A172 (cell line): ENCODE measurements around the gene RAB29. TPM values are rescaled to one million over a fixed set of nuclear protein-coding genes. Genes with fewer than 3 reads are reported as not detected.

Source experiments
- DNase-seq: peaks from one replicate; pipeline ENCODE4 v3.0.0-alpha.2; 2015; ENCODE audit warnings: low spot score
- total RNA-seq: library from RNA; depleted of rRNA; stranded (reverse); fragments of >200 nt; shearing (Covaris generic); gene quantifications from 2 replicates; pipeline ENCODE4 v1.2.3, GENCODE V29; 2014

Gene RAB29
- total RNA-seq, 1 experiment from 2014 or later = 29.8 TPM

GRCh38 chr1:205794011-205794730 is 18.9 kb upstream of the RAB29 start:
- DNase-seq = no peak

DNA sequence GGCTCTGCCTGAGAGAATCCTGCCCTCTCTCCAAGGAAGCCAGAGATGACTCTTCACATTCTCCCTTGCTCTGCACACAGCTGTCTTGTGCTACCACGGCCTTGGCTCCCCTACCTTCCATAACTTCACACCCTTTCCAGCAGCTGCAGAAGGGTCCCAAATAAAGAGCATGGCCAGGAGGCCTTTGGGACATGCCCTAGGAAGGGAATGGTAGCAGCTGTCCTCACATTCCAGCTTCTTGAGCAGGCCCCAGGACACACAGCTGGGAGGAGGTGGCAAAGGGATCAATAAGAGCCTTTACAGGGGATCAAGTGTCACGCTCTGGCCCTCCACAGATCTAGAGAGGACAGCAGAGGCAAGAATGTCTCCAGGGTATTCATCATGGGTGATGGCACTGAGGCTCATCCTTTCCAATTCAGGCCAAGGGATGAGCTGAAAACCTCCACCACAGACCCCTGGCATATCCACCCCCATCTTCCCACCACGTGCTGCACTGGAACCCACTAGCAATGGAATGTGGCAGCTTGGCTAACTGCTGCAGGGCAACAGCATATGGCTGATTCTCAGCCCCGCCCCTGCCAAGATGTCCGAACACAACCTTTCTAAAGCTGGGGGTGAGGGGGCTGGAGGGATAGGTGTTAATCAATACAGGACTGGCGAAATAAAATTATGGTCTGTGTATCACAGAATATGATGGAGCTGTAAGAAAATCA is 17.8 kb upstream of the RAB29 start:
- no peak for DNase-seq

- no peak for DNase-seq
These were observed 17.2 kb upstream of the RAB29 start for GRCh38 chr1:205792481-205792881.

DNA sequence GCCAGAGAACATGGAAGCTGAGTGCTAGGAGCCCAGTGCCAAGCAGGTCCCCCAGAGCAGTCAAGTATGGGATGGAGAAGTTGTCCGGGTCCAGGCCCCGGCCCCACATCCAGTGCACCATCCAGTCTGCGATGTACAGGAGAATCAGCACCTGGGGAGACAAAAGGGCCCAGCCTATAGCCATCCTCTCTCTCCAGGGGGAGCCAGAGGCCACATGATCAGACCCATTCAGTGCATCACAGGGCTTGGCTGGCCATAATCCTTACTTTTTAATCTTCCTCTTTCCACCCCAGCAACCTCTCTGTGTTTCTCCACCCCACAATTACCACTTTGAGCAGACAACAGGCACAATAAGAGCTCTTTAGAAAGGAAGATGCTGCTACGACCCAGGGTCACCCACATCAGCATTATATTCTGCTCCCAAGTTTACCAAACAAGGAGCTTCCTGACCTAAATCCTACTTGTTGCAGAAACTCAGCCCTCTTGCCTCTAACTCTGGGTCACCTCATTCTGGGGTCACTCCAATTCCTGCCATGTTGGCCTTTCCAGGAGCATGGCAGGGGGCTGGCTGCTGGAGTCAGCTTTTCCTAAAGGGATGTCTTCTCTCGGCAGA is 16.4 kb upstream of the RAB29 start:
- peak; percentile 72 for DNase-seq

DNA sequence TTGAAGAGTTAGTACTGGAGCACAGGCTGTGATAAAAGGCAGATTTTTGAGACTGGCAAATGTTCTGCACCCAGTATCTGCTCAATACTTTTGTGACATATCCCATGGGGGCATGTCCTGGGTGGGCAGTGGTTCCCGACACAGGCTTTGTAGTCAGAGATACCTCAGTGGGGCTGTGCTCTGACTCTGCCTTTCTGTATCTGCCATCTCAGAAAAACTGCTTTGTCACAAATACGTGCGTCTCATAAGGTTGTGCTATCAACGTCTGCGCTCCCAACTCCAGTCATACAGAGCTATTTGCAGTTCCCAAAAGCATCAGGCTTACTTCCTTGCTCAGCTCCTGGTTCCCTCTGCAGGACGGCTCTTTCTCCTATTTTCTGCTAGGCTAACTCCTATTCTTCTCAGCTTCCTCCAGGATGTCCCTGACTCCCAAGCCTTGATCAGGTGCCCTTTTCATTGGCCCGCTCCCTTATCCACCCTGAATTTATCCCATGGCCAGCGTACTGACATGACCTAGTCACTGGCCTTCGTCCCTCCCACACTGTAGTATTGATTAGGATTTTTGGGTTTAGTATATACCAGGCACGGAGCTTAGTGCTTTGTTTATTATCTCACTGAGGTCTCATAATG is 12.1 kb upstream of the RAB29 start:
- no peak for DNase-seq

DNA sequence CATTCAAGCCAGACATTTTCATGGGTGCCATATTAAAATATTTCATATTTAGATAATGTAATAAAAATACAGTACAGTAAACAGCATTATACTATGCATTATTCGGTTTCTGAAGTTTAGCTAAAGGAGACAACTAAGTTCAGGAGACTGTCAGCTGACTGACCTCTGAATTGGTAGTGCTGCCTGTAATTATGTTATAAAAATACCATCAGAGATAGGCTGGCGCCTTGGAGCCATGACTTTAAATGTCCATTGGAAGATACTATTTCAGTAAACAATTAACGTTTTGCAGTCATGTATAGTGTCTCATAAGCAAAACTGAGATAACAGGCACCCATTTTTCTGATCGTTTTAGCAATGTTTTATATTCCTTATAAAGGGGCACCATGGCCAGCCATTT is 11.3 kb upstream of the RAB29 start:
- DNase-seq = no peak

- no peak for DNase-seq
These were observed 10.2 kb upstream of the RAB29 start for GRCh38 chr1:205785446-205785845.

- DNase-seq = no peak
These were observed 8.6 kb upstream of the RAB29 start for GRCh38 chr1:205783904-205784303.

DNA sequence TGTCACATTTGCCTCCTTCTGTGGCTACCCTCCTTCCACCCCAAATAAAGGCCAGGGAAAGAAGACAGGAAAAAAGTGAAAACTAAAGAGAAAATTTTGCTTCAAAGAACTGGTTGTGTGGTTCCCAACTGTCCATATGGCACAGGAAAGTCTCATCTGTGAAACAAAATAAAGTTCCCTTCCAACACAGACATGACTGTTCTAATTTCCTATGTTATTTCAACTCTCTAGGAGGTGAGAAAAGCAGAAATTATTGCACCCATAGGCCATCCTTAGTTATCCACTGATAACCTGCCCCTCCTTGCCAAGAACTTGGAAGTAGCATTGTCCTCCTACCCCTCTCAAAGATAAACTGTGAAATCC is 8.1 kb upstream of the RAB29 start:
- no peak for DNase-seq

DNA sequence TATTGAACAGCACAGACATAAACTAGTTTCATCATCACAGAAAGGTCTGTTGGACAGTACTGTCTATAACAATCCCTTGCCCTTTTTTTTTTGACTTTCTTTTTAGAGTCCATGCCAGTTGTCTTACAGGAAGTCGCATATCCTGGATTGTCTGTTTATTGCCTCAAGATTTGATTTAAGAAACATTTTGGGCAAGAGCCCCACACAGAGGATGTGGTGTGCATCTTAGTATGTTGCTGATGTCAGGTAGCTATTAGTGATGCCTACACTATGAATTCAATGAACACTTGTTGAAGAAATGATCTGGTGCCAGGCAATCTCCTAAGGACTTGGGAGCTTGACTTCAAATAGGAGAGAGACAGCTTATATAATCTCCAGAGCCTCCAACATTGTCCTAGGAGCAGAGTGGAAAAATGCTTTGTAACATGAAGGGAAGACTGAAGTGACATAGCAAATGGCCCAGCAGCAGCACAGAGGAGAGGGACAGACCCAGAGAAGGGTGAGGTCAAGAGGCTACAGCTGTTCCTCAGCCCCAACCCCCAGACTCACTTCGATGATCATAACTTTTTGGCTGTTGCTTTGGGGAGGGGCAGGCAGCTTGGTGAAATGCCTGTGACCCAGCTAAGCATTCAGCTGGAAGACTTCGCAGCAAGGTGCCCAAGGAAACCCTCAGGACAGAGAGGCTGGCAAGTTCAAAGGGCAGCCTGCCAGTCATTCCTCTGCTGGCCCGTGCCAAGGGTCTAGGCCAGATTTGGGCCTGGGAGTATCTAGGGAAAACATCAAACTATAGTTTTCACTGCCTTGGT is 7.5 kb upstream of the RAB29 start:
- no peak for DNase-seq

- DNase-seq = no peak
These were observed 5.1 kb upstream of the RAB29 start for GRCh38 chr1:205780335-205780734.

GRCh38 chr1:205777994-205778393 is 2.7 kb upstream of the RAB29 start:
- DNase-seq = no peak

- peak; percentile 27 for DNase-seq
These were observed 405 bp upstream of the RAB29 start for GRCh38 chr1:205775717-205776056.

DNA sequence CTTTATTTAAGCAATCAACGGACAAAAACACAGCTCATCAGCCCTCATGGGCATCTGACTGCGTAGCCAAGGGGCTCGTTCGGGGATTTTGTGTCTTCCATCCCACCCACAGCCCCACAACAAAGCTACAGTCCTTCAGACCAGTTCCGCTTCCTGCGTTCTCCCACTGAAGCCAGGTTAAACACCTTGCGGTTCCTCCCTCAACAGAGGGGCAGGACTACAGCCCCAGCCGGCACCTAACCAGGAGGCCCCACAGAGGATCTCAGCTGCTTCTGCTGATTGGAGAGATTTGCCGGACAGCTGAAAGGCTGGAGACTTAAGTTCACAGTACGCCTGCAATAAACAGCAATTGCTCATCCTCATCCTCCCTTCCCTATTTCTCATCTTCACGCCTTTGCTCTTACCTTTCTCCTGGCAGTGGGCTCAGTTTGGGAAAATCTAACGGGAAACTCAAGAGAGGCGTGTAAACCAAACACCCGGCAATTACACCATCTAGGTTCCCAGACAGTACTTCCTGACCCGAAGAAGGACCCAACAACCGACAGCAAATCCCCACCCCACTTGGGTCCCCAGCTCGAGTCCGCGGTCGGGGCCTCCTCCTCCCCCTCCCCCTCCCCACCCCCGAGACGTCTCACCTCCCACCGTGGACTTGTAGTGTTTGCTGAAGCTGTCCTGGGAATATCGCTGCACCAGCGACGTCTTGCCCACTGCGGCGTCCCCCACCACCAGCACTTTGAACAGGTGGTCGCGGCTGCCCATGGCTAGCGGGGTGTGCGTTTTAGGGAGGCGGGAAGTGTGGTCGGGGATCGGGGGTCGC is 876 bp downstream of the RAB29 start:
- DNase-seq = peak; percentile 18

- DNase-seq = no peak
These were observed 2.7 kb downstream of the RAB29 start for GRCh38 chr1:205772607-205773032.

DNA sequence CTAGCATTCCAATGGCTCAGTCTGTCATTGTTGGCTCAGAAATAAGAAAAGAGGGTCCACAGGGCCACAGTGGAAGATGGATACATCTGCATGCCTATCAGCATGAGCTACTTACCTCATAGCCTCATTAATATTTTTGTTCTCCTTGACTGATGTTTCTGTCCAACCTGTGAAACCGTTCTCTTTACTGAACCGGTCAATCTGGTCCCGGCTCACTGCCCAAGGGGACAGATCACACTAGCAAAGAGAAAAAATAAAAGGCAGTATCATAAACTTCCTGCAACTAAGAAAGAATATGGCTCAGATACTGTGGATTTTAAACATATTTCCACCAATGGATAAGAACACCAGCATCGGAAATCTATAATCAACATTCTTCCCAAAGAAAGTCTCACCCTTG is 4.7 kb downstream of the RAB29 start:
- DNase-seq = no peak

GRCh38 chr1:205769641-205770365 is 5.5 kb downstream of the RAB29 start:
- DNase-seq = no peak

DNA sequence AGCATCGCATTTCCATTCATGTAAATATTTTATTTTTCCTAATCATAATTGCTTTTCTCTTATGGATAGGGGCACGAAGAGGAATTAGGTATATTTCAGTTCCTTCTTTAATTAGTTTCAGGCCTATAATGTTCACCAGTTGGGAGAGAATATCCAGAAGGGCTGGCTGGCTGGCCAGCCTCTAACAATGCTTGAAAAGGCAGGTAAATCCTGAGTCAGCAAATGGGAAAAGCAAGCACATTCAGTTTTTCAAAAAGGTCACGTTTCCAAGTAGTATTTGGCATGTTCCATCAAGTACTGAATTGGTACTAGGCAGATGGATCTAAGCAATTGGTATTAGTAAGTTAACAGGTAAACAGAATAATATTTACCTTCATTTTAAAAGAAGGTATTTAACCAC is 8.0 kb downstream of the RAB29 start:
- no peak for DNase-seq

DNA sequence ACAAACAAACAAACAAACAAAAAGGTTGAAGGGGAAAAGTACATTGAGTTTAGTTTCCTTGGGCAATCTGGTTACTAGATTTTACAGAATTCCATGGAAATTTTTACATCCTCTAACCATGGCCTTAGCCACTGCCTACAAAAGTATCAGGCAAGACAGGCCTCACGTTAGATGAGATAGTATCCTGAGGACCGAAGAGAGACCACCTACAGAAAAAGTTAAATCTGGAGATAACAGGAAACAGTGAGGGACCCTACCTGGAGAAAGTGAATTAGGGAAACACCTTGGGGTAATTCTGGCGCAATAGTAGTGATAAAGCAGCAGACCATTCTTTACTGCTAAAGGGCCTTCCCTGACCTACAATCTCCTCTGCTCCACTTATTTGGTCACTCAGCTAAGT is 8.7 kb downstream of the RAB29 start:
- DNase-seq = no peak

DNA sequence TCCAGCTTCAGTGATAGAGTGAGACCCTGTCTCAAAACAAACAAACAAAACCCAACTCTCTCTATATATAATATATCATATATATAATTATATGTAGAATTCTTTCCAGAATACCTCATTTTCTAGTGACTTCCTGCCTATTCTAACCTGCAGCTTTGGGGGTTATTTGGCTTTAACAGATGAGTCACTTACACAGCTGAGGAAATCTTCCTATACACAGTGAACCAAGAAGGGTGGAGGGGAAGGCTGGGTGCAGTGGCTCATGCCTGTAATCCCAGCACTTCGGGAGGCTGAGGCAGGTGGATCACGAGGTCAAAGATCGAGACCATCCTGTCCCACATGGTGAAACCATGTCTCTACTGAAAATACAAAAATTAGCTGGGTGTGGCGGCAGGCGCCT is 9.2 kb downstream of the RAB29 start:
- peak; percentile 58 for DNase-seq
